GM12891 (cell line): ENCODE data around the gene CACNA2D2. TPM values are rescaled to one million over a fixed set of nuclear protein-coding genes. Genes with fewer than 3 reads are reported as not detected.

Experiments used
- DNase-seq: peaks from one replicate; pipeline ENCODE4 v3.0.0; 2011; ENCODE audit warnings: low spot score; ENCODE audit not compliant: insufficient read length
- FAIRE-seq: peaks from 2 replicates; lab custom pipeline; 2011; peaks lifted over from hg19 to GRCh38; lab: Jason Lieb, UNC
- PAX5 ChIP-seq: IDR thresholded peaks from 2 replicates; pipeline ENCODE4 v1.6.1; 2011; ENCODE audit warnings: low read length, moderate library complexity, mild to moderate bottlenecking; ENCODE audit not compliant: insufficient read depth, severe bottlenecking
- POLR2A ChIP-seq: IDR thresholded peaks from 2 replicates; pipeline ENCODE4 v1.6.1; 2011; ENCODE audit warnings: low read depth, low read length, control low read depth
- POLR2AphosphoS5 ChIP-seq: IDR thresholded peaks from 2 replicates; pipeline ENCODE4 v1.6.1; 2011; ENCODE audit warnings: low read depth, low read length, control low read depth
- POU2F2 ChIP-seq: IDR thresholded peaks from 2 replicates; pipeline ENCODE4 v1.6.1; 2011; ENCODE audit warnings: low read depth, mild to moderate bottlenecking, control low read depth, low read length, moderate library complexity
- SPI1 ChIP-seq: IDR thresholded peaks from 2 replicates; pipeline ENCODE4 v1.6.1; 2011; ENCODE audit warnings: low read depth, low read length, control low read depth
- TAF1 ChIP-seq: IDR thresholded peaks from 2 replicates; pipeline ENCODE4 v1.6.1; 2011; ENCODE audit warnings: low read depth, low read length, control low read depth
- polyA plus RNA-seq: library from polyadenylated mRNA; unstranded; fragments of >200 nt; gene quantifications from one replicate; pipeline ENCODE4 v1.2.1, GENCODE V29; 2012; ENCODE audit warnings: low read depth, missing spikeins, inconsistent platforms; ENCODE audit not compliant: missing spikeins

CACNA2D2 gene
- 0.03 TPM for polyA plus RNA-seq

DNA sequence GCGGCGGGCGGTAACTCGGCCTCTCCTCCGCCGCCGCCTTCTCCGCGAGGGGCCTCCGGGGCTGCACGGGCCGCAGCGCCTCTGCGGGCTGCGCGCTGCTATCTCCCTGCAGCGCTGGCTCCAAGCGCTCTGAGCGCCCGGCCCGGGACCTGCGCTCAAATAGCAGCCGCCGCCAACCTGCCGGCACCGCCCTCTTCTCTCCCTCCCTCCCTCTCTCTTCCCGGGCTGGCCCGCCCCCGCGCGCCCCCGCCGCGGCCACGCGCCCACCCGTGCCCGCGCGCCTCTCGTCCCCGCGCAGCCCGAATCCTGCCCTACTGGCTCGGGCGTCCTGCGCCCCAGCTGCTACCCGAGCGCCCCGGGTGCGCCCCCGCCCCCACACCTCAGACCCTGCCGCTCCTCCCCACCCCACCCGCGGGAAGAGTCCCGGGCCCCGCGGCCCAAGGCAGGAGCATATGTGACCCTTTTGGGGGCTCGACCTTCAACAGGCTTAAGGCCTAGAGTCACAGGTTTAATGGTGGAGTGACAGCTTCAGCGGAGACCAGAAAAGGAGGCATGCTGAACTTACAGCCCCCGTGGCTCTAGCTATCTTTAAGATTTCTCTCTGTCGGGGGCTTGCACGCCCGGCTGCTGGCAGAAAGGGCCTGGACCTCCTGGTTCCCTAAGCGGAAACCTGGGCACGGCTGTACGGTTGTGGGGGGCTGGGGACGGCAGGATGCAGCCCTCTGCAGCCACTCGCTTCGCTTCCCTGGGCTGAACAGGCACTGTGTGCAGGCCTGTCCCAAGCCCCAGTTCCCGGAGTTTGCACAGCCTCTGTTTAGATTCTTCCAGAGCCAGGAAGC lies at the start of gene CACNA2D2:
Gene CACNA2D2 (minus strand): TSS at position 131 of the 839 bp plus-strand sequence. CDS start 211 bp downstream, outside the sequence.
- TF ChIP-seq POLR2AphosphoS5: no peak
- no peak for TF ChIP-seq POLR2A
- no peak for TF ChIP-seq POU2F2
- TF ChIP-seq SPI1: no peak
- no peak for TF ChIP-seq TAF1
- TF ChIP-seq PAX5: no peak
- FAIRE-seq: no peak
- DNase-seq: peak; percentile 60

- no peak for FAIRE-seq
- DNase-seq: no peak
- TF ChIP-seq TAF1 (no peak), POLR2A (no peak), POU2F2 (no peak), POLR2AphosphoS5 (no peak), PAX5 (no peak), SPI1 (no peak)
Measured at GRCh38 chr3:50552598-50552997, 49.2 kb upstream of the CACNA2D2 start.

GRCh38 chr3:50551681-50552435 lies 48.4 kb upstream of the CACNA2D2 start:
- no peak for DNase-seq
- no peak for FAIRE-seq
- TF ChIP-seq PAX5 (no peak), POU2F2 (no peak), POLR2AphosphoS5 (no peak), POLR2A (no peak)

DNA sequence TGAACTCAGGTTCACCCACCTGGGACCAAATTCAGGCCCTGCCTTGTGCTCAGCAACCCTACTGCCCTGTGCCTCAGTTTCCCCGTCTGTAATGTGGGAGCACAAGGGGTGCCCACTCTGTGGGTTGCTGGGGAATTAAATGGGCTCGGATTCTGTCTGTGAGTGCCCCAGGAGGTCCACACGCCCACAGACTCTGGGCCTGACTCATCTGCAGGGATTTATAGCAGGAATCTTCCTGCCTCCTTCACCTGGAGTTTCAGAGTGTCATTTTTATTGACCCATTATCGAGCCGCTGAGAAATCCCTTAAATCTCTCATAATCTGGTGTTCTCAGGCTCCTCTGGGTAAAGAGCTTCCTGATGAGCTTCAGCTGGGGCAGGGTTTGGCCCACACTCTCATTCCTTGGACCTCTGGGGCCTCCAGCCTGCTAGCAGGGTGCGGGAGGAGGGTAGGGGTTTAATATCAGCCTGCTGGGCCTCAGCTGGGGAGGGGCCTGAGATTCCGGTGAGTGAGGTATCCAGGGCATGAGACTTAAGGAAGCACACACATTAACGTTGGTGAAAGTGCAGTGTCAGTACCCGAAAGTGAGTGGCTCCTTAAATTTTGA lies 47.7 kb upstream of the CACNA2D2 start:
- TF ChIP-seq PAX5 (no peak), POLR2A (no peak), POU2F2 (no peak), POLR2AphosphoS5 (no peak), TAF1 (no peak), SPI1 (no peak)
- DNase-seq: no peak
- no peak for FAIRE-seq

GRCh38 chr3:50550079-50550736 lies 46.8 kb upstream of the CACNA2D2 start:
- FAIRE-seq (peak; percentile 68), DNase-seq (peak; percentile 65)
- TF ChIP-seq TAF1: no peak
- no peak for TF ChIP-seq SPI1
- TF ChIP-seq POLR2A: no peak
- no peak for TF ChIP-seq POLR2AphosphoS5

GRCh38 chr3:50549226-50549625 lies 45.8 kb upstream of the CACNA2D2 start:
- no peak for DNase-seq
- no peak for TF ChIP-seq PAX5
- no peak for TF ChIP-seq POU2F2
- no peak for TF ChIP-seq TAF1
- no peak for TF ChIP-seq SPI1
- no peak for TF ChIP-seq POLR2A
- TF ChIP-seq POLR2AphosphoS5: no peak
- no peak for FAIRE-seq

DNA sequence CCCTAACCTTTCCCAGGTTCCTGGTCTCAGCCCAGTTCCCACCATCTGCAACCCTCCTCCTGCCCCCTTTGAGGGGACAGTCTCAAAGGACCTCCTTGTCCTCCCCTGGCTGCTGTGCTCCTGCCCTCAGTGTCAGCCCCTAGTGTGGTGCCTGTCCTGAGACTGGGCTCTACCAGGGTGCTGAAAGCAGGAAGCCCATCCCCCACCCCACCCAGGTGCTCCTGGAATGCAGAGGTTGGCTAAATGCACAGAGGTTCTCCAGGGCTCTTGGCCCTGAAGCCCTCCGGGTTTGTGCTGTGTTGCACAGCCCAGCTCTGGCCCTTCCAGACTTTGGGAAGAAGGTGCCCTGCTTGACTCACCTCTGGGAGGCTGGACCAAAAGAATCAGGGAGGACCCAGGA lies 42.3 kb upstream of the CACNA2D2 start:
- DNase-seq (no peak), FAIRE-seq (no peak)
- TF ChIP-seq POLR2AphosphoS5: no peak
- TF ChIP-seq POU2F2: no peak
- no peak for TF ChIP-seq PAX5
- no peak for TF ChIP-seq TAF1
- TF ChIP-seq POLR2A: no peak
- no peak for TF ChIP-seq SPI1

DNA sequence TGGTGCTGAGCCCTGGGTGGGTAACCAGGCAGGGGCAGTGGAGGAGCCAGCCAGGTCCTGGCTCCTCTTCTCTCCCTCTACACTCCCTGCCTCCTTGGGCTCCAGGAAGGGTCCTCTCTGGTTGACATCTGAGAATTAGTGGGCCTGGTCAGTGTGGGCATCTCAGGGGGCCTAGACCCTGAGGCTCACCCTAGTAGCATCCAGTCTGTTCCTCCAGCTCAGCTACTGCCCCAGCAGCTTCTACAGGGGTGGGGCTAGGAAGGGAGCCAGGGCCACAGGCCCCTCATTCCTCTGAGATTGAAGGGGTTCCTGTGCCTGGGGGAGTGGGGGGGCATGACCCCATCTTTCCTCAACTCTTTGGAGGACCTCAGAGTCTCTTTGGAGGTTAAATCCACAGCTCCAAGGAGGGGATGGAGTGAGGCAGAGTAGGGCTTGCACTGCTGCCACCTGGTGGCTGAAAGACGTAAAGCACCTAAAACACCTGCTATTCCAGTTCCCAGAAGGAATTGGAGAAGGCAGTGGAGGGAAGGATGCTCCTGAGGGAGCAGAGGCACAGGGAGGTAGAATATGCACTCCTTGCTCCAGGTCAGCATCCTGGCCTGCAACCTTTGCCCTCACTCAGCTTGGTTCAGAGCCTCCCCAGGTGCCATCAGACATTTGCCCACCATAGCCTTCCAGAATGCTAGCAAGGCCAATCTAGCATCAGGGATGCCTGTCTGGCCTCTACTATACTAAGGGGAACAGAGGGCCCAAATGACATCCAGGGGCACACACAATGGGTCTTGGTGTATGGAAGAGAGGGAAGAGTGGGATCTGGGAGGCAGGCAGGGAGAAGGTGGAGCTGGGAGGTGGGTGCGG lies 39.0 kb upstream of the CACNA2D2 start:
- FAIRE-seq: peak; percentile 95
- TF ChIP-seq POU2F2 (no peak), TAF1 (no peak), POLR2A (no peak), PAX5 (no peak), POLR2AphosphoS5 (no peak)
- DNase-seq: peak; percentile 76
